ENCODE data around the gene MRM3. TPM values are rescaled to one million over a fixed set of nuclear protein-coding genes. Genes with fewer than 3 reads are reported as not detected.
"Not testable (repeated sequence)": the region's sequence is repeated elsewhere in the genome, so short reads cannot be mapped to it uniquely, and the experiment has no call there.

MRM3 gene, protein sequence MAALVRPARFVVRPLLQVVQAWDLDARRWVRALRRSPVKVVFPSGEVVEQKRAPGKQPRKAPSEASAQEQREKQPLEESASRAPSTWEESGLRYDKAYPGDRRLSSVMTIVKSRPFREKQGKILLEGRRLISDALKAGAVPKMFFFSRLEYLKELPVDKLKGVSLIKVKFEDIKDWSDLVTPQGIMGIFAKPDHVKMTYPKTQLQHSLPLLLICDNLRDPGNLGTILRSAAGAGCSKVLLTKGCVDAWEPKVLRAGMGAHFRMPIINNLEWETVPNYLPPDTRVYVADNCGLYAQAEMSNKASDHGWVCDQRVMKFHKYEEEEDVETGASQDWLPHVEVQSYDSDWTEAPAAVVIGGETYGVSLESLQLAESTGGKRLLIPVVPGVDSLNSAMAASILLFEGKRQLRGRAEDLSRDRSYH
- total RNA-seq (ENCODE audit: insufficient read depth, low replicate concordance), result 12.8 TPM

DNA sequence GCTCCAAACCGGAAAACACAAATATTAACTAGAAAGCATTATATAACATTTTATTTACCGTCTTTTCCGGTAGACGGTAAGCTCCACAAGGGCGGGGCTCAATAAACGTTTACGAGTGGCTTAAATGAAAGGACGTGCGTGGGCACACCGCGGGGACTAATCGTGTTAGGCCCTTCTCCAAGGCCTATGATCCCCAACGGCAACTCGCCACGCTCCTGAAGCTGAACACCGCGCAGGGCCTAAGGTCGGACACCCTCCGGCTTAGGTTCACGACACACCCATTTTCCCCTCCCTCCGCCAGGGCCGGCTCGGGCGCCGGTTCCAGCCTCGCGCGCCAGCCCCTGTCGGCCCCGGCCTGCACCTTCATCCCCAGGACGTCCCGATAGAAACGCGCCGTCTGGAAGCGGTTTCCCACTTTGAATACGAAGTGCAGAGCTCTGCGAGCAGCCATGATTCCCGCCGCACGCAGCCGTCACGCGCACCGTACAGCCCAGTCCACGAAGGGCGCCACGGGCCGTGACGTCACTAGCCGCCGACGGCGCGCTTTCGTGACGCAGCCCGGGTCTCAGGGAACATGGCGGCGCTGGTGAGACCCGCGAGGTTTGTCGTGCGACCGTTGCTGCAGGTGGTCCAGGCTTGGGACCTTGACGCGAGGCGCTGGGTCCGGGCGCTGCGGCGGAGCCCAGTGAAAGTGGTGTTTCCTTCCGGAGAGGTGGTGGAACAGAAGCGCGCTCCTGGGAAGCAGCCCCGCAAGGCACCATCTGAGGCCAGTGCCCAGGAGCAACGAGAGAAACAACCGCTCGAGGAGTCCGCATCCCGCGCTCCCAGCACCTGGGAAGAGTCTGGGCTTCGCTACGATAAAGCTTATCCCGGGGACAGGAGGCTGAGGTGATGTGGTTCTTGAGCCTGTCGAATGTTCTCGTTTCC, at the start of gene MRM3, which contains the start of gene GLOD4:
MRM3 (plus strand) TSS at position 549 of the 927 bp plus-strand sequence; CDS start at position 575, 26 bp downstream.
GLOD4 (minus strand) TSS at position 476 of the 927 bp plus-strand sequence; CDS start at position 451, 25 bp downstream.
- peak; percentile 94 for DNase-seq (ENCODE audit: low spot score)

DNA sequence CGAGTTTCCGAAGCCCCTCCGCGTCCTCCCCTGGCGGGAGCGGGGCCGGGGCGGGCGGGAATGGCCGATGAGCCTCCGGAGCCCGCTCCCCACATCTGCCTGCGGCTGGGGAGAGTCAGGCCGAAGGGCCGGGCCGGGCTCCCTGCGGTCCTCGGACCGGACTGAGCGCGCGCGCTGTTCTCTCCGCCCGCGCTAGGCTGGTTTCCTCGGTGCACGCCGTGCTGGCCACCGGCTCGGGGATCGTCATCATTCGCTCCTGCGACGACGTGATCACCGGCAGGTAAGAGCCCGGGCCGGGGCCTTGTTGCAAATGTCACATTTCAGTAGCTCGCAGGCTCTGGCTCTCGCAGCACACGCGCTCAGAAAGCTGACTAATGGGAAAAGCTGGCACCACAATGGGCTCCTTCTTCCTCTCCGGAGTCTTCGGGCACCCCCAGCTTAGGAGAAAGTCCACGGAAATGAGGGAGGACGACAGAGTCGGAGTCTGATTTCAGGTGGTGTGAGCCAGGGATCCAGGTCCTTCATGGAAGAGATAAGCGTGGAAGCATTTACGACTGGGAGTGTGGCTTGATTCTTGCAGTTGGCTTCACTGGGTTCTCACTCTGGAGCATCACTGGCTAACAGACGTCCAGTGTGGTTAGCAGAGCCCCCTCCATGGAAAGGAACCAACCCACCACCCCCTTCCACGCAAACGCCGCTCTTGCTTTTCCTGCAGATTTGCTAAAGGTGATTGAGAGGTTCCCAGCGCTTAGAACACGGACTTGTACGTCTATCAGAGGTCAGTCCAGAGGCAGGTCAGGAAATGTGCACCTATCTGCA, 49.0 kb upstream of the MRM3 start:
- DNase-seq (ENCODE audit: low spot score), result peak; percentile 60

DNA sequence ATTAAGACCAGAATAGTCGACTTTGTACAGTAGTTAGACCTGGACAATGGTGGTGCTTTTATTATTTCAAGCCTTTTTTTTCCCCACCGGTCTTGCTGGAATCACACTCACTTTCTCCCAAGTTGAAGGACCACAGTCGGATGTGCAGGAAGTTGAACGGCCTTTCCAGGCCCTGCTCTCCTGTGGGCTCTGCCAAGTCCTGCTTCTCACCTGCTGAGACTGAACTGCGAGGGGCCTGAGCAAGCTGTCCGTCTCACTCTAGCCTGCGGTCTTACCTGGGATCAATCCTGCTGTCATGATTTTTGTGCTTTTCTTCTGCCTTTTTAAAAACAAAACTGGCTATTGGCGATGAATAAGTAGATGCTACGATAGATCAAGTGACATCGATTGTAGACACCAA, 48.4 kb upstream of the MRM3 start:
- DNase-seq (ENCODE audit: low spot score), result no peak

DNA sequence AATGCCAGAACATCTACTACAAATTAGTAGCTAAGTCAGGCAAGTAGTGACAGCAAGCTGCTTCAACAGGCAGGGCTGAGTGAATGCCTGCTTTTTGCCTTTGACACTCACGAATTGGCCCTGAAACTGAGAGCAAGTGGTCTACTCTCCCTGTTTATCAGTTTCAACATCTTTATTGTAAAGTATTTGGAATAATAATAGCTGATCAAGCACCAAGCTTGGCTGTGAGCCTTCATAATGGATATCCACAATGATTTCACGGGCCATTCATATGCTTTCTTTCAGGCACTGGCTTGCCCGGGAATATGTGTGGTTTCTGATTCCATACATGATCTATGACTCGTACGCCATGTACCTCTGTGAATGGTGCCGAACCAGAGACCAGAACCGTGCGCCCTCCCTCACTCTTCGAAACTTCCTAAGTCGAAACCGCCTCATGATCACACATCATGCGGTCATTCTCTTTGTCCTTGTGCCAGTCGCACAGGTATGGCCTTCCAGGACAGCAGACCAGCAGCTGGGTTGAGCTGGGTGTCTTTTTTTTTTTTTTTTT, 44.5 kb upstream of the MRM3 start:
- DNase-seq (ENCODE audit: low spot score), result no peak

DNA sequence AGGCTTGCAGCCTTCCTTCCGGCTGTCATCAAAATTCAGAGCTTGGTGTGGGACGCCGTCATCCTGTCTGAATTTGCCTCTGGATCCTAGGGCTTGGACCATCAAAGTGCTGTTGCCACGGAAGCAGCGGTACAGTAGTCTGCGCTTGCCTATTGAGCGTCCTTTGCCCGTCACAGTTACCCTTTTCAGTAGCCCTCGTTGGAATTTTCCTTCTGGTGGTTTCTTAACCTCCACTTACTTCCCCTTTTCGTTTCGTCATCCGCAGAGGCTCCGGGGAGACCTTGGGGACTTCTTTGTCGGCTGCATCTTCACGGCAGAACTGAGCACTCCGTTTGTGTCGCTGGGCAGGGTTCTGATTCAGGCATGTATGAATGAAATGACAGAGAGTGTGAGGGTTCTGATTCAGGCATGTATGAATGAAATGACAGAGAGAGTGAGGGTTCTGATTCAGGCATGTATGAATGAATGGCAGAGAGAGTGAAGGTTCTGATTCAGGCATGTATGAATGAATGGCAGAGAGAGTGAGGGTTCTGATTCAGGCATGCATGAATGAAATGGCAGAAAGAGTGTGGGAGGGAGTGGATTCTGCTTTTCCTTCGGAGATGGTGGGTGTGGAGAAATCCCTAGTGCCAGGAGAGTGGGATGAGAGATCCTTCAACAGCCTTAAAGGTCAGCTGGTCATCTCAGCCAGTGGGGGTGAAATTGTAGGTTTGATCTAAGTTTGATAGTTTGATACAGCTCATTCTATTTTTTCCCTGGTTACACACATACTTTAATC, 41.7 kb upstream of the MRM3 start:
- DNase-seq (ENCODE audit: low spot score), result peak; percentile 35

DNA sequence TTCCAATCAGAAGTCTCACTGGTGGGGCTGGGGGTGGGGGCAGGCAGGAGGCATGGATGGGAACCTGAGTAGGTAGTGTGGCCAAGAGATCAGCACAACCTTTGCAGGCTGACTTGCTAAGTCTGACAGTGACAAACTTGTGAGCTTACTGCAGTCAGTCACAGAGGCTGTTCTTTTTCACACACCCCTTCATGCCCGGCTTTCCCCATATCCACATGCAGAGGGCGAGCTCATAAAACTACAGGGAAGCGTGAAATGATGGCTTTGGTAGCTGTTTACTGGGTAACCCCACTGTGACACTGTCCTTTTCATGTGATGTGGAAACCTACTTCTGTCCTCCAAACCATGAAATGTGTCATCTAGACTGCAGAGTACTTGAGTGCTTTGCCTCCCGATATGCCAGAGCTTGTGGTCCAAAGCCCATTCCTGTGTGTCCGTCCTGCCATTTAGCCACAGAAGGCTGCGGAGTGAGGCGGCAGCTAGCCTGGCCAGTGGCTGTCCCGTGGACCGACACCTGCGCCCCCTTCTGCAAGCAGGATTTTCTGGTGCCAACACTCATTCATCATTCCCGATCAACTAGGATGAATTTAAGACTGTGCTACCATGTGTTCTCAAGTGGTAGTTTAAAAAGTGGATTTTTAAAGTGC, 39.9 kb upstream of the MRM3 start:
- no peak for DNase-seq (ENCODE audit: low spot score)

DNA sequence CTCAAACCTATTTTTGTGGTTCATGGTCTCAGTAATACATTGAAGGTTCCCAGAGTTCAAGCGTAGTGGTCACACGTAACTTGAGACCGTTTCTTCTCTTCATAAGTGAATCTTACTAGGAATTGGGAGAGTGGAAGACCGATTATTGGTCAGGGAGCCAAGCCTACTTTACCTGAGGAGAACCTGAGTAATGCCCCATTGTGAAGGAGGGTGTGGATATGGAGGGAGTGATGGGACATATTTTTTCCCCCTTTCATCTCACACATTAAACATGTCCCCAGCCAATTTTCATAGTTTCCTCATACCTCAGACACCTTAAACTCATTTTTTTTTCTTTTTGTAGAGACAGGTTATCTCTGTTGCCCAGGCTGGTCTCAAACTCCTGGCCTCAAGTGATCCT, 39.0 kb upstream of the MRM3 start:
- DNase-seq (ENCODE audit: low spot score), result no peak

DNA sequence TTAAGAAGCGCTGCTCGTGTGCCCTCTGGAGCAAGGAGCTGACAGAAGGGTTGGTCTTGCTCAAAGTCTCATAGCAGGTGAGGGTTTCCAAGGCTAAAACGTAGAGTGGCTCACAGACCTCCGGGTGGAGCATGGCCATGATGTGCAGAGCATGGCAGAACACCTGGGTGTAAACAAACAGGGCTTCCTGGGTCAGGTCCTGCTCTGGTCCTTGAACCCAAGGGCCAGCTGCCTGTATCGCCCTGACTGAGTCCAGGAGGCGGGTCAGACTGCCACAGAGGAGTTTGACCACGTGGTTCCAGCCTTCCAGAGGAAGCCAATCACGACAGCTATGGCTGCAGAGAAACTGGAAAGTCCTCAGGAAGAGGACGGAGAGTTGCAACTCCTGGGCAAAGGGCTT, 37.2 kb upstream of the MRM3 start:
- no peak for DNase-seq (ENCODE audit: low spot score)

DNA sequence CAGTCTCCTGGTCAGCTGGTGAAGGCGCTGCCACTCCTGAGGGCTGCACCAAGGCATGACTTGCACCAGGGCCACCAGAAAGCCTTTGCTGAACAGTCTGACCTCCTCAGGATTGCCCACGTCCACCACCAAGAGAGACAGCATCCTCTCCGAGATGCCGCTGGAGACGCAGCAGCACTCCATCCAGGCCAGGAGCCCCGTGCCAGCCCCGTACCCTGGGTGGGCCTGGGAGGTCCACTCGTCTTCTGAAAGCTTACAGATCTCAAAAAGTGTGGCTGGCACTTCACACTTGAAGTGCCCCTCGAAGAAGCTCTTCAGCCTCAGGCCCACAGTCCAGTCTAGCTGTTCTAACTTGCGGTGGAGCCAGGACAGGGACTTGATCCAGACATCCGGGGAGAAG, 36.7 kb upstream of the MRM3 start:
- DNase-seq (ENCODE audit: low spot score), result no peak

DNA sequence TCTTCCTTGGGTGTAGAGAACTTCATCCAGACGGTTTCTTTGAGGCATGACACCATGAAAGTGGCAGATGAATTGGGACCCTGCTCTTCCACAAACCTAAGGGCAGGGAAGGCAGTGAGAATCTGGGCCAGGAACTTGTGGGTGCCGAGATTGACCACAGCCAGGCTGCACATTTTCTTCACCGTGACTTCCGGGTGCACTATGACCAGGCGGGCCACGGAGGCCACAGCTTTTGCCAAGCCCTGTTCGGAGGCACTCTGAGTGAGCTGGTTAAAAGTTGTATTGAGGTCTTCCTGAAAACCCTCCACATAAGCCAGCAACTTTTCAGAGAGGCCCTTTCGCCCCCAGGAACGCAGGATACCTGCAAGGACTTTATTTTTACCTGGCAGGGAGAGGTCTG, 36.0 kb upstream of the MRM3 start:
- no peak for DNase-seq (ENCODE audit: low spot score)

DNA sequence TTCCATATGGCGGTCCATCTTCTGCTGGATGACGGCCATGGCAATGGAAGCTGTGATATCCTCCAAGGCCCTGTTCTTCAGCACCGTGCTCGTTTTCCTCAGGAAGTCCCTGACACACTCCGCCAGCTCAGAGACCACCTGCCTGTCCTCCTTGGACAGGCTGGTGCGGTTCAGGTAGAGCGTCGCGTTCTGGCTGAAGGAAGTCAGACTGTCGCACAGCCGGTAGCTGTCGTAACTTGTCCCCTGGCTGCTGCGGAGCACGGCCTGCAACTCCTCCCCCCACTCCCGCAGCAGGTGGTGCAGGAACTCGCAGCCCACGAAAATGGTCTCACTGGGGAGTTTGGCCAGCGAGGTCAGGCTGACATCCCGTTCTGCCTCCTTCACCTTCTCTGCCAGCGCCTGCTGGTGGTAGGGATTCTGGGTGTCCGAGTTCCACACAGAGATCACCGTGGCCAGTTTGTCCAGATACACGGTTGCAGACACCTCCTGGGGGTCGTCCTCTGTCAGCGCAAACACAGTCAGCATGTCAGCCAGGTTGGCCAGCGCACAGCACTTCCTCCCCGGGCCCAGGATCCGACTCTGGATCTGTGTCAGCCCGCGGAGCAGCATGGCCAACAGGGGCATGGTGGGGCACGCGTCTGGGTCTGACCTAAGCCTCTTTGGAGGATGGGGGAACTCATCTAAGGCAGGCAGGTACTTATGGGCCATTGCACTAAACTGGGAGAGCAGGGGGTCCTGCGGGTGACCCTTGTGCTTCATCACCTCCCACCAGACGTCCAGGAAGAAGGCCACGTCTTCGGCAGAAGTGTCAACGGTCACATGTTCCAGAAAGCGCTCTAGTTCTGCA, 35.1 kb upstream of the MRM3 start:
- no peak for DNase-seq (ENCODE audit: low spot score)

DNA sequence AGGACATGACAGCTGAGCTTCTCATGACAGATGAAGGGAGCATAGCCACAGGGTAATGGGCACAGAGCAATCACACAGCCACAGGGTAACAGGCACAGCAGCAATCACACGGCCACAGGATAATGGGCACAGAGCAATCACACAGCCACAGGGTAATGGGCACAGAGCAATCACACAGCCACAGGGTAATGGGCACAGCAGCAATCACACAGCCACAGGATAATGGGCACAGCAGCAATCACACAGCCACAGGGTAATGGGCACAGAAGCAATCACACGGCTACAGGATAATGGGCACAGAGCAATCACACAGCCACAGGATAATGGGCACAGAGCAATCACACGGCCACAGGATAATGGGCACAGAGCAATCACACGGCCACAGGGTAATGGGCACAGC, 33.5 kb upstream of the MRM3 start:
- not testable (repeated sequence) for DNase-seq (ENCODE audit: low spot score)

DNA sequence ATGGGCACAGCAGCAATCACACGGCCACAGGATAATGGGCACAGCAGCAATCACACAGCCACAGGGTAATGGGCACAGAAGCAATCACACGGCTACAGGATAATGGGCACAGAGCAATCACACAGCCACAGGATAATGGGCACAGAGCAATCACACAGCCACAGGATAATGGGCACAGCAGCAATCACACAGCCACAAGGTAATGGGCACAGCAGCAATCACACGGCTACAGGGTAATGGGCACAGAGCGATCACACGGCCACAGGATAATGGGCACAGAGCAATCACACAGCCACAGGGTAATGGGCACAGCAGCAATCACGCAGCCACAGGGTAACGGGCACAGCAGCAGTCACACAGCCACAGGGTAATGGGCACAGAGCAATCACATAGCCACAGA, 32.8 kb upstream of the MRM3 start:
- not testable (repeated sequence) for DNase-seq (ENCODE audit: low spot score)

DNA sequence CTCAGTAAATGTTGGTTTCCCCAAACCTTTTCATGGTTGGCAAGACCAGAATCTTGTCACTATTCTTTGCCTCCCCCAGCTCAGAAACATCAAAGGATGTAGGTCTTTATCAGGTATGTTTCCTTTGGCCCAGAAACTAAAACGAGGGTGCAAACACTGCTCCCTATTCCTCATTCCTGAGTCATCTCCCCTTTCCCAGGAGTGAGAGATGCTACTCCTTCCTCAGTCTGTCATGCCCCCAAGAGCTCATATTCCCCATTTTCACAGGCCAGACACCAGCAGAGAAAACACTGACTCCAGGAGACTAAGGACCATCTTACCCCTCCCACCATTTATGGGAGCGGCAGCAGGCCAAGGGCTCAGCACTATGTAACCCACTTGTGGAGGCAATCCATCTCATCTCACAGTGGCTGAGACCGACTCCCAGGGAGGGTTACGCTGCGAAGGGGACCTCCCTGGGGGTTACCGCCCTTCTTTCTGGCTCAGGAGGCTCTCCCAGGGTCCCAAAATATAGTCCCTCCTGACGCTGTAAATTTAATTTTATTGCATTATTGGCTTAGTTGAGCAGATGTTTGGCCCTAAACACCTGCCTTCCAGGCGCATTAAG, 31.6 kb upstream of the MRM3 start:
- no peak for DNase-seq (ENCODE audit: low spot score)

DNA sequence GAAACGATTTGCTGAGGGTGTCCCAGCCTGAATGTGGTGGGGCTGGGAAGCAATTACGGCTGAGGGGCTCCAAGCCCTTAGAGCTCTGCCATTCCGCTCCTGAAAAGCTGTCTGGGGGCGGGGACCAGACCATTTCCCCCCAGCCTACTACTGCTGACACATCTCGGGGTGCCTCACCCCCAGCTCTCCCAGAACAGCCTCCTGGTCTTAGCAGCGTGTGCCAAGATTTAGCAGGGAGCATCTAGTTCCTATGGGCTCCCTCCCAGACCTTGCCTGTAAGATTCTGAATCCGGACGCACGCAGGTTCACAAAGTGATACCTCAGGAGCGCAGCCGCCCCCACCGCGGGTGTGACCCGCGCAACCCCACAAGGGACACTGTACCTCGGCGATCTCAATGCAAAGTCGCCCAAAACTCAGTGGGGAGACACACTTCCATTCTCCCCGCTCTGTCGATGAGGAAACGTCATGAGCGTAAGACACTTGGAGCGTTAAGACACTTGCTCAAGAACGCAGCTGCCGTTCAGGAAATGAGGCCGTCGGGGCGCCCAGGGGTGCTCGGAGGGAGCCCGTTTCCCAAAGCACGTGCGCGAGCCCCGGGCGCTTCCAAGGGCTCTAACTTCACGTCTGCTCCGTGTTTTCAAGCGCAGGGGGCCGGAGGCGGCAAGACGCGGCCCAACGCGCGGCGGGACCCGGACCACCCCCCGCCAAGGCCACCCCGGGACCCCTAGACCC, 30.7 kb upstream of the MRM3 start:
- DNase-seq (ENCODE audit: low spot score), result peak; percentile 38

DNA sequence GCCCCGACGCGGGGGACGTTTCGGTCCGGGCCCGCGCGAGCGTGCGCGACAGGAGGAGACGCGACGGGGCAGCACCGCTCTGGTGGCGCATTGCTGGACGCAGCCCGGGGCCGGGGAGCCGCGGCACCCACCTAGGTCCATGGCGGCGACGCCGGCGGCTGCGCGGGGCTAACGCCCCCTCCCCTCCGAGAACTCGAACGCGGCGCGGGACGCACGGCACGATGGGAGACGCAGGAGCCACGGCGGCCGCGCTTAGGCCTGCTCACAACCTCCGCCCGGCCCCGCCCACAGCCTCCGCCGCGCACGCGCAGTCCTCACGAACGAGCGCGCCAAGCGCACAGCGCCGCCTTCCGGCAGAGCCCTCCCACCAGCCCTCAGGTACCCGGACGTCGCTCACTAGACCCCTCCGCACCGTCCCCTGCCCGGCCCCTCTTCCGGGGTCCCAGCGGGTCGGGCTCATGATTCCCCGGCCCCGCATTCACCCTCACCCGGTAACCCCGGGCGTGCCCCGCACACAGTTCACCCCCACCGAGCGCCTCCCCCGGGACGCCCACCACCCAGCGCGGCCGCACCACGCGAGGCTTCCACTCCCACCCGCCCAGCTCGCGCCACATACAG, 30.0 kb upstream of the MRM3 start, which contains the start of gene GEMIN4:
GEMIN4 (minus strand) TSS at position 263 of the 618 bp plus-strand sequence; CDS start at position 141, 122 bp downstream.
- DNase-seq (ENCODE audit: low spot score), result peak; percentile 92

DNA sequence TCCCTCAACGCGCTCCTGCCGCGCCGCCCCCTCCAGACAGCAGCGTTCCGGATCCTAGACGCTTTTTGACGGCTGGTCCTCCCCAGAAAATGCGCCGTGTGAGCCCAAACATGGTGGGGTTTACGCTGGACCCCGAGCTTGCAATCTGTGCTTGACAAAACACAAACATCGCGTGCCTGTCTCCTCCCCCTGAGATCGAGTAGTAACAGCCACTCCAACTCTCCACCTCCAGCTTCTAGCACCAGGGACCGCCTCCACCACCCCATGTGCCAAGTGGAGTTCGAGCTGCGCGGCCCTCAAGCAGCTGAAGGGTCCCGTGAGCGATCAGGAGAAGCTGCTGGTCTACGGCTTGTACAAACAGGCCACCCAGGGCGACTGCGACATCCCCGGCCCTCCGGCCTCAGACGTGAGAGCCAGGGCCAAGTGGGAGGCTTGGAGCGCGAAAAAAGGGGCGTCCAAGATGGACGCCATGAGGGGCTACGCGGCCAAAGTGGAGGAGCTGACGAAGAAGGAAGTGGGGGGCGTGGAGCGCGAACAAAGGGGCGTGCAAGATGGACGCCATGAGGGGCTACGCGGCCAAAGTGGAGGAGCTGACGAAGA, 29.4 kb upstream of the MRM3 start:
- peak; percentile 85 for DNase-seq (ENCODE audit: low spot score)

Measured in umbilical cord (tissue), 2 donors.